ENCODE data around the gene CPD.

Gene CPD

DNA sequence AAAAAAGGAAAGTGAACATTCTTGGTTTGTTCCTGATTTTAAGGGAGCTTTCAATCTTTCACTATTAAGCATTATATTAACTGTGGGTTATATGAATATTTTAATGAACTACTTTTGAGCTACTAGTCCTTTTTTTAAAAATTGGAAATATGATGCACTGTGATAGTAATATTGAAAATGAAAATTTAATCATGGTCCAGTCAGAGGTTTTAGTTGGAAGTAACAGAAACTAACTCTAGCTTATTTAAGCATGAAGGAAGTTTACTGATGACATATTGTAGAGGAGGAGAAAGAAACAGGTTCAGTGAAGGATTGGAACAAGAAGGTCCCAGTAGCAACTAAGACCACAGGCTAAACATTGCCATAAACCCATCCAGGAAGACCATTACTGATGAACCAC is 24.0 kb upstream of the CPD start:
- DNase-seq (ENCODE audit: low spot score), result no peak

DNA sequence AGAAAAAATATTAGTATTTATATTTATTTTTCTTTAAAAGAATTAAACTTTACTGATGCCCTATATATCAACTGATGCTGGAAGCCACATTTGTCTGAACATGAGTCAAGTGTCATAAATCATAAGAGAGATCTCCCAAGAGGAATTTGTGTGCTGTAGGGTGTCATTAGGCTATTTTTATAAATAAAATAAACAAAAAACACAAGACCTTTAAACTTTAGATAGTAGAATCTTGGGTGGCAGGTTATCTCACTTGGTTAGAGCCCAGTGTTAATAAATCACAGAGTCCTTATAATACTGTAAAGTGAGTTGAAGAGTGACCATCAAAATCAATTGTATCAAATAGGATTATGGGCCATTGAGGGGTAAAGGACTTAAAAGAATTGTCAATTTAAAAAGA is 21.3 kb upstream of the CPD start:
- DNase-seq (ENCODE audit: low spot score), result no peak

DNA sequence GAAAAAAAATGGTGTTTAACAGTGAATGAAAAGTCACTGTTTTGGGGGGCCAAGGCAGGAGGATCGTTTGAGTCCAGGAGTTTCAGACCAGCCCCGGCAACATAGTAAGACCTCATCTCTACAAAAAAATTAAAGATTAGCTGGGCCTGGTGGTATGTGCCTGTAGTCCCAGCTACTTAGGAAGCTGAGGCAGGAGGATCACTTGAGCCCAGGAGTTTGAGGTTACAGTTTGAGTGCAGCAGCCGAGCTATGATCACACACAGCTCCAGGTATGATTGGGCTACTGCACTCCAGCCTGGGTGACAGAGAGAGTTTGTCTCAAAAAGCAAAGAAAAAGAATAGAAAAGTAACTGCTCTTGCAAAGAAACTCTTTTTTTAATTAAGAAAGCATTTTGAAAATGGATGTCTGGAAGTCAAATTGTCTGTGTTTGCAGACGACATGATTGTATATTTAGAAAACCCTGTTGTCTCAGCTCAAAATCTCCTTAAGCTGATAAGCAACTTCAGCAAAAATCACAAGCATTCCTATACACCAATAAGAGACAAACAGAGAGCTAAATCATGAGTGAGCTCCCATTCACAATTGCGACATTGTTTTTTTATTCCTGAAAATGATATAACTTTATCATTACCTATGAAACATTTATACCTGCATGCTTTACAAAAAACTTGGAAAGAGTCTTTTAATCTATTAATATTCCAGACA is 20.5 kb upstream of the CPD start:
- no peak for DNase-seq (ENCODE audit: low spot score)

DNA sequence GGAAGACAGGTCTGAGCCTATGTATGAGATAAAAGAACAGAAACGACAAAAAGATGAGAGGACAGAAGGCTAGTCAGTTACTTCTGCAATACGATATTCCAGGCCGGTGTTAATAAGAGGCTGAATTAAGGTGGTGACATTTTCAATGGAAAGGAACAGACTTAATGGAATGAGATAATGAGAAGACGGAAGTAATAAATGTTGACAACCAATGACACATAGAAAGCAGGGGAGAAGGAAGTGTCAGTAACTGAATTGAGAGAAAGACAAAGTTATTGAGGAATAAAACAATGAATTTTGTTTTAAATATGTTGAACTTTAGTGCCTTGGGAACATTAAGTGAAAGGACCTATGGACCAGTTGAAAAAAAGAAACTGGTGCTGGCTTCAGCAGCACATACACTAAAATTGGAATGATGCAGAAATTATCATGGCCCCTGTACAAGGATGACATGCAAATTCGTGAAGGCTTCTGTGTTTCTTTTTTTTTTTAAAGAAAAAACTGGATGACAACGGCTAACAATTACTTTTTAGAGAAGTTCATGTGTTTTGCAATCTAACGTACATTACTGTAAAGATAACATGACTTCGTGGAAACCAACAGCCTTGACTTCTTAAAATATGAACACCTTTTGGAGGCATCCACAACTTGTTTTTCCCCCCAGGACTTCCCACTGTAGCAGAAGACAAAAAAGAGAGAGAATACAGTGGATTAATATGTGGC is 18.5 kb upstream of the CPD start:
- no peak for DNase-seq (ENCODE audit: low spot score)

DNA sequence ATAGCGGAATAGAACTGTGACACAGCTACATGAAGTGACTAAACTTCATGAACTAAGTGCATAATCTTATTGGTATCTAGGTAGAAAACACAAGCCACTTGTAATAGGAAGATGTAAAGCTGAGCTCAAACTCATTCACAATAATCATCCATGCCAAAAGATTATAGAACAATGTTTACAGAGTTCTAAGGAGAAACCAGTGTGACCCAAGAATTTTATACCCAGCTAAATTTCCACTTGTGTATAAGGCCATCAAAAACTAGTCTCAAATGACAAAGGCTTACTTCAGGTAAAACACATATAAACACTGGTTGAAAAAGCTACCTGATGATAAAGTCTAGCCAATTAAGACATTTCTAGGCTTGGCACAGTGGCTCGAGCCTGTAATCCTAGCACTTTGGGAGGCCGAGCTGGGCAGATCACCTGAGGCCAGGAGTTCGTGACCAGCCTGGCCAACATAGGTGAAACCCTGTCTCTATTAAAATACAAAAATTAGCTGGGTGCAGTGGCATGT is 16.9 kb upstream of the CPD start:
- DNase-seq (ENCODE audit: low spot score), result no peak

DNA sequence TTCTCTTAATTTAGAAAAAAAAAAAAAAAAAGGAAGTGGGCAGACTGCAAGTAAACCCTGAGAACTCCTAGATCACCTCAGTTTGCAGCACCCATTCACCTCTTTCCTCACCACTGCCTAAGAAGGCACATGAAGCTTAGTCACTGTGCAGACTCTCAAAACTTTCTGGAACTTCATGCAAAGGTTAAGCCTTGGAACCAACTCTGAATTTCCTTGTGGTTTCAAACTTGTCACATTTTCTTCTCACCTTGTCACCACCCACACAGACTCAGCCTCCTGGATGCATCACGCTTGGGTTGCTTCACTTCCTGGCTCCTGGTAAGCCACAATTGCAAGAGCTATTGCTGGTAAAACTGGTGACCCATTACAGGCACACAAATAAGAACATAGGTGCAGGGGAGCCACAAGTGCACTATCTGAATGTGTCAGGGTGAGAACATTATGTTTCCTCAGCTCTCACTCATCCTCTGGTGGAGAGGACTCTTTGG is 15.0 kb upstream of the CPD start:
- DNase-seq (ENCODE audit: low spot score), result no peak

DNA sequence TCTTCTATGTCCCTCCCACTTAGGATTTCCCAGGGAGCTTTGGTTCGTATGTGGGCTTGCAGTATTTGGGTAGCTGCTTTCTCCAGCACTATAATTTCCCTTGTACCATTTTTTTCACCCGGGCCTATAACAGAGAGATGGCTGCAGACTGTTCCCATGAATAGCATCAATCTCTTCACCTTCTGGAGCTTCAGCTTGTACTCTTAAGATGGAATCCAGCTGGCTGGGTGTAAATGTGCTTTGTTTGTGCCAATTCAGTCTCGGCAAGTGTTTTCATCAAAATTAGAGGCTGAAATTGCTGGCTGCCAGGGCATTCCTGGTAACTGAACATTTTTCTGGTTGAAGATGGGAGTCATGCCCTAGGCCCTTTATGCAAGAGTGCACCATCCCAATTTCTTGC is 12.2 kb upstream of the CPD start:
- no peak for DNase-seq (ENCODE audit: low spot score)

DNA sequence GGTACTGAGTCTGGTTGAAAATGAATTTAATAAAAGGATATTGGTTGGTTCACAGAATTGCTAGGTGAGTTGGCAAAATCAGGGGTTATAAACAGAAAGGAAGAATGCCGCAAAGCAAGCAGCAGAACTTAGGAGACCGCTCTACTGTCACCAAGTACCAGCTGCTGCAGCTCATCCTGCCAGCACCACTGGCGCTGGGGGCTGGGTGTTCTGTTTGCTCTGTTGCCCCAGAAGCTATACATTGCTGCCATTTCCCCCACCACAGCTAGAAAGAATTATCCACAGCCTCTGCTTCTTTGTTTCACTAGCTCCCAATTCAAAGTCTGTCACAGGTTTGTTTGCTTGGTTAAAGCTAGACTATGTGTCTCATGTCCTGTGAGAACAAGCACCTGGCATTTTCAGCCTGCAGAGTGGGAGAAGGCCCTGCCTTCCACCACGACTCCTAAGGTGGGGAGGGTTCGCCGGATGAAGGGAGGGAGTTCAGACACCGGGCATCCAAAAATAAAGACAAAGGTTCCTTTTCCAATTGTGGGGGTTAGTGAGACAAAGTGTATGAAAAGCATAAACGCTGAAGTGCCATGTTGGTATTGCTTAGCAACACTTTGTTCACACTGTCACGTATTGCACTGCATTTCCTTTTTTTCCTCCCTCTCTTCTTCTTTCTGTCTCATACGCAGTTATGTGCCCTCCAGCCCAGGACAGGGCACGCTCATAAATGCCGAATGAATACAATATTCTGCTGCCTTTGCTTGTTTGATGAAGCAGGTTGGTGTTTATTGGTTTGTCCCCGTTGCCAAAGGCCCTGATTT is 9.6 kb upstream of the CPD start:
- DNase-seq (ENCODE audit: low spot score), result no peak

DNA sequence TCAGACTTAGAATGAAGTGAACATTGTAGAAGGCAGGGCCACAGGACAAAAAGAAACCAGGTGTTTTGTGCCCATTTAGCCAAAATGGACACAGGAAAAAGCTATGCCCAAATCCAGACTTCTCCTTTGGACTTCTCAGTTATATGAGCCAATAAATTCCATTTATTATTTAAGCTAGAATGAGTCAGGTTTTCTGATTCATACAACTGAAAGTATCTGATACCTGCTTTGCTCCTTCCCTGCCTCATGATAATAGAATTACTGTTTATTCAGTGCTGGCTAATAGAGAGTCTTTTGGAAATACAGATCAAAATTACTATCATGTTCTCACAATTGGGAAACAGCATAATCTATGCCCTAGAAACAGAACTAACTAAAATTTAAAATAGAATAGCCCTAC is 8.7 kb upstream of the CPD start:
- no peak for DNase-seq (ENCODE audit: low spot score)

DNA sequence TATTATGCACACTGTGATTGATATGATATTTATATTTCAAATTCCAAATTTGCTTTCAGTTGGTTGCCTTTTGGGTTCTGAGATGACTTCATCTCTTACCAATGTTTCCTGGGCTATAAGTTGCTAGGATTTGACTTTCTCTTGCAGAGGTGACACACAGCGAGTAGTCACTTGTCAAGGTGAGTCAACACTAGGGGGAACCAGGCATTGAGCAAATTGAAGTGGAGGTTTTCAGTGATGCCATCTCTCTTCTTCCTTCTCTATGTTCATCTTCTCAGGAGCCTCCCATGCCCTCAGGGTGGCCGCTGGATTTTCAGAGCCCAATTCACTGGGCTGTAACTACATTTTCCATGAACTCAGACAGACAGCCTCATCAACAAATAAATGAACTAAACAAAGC is 6.0 kb upstream of the CPD start:
- DNase-seq (ENCODE audit: low spot score), result no peak

DNA sequence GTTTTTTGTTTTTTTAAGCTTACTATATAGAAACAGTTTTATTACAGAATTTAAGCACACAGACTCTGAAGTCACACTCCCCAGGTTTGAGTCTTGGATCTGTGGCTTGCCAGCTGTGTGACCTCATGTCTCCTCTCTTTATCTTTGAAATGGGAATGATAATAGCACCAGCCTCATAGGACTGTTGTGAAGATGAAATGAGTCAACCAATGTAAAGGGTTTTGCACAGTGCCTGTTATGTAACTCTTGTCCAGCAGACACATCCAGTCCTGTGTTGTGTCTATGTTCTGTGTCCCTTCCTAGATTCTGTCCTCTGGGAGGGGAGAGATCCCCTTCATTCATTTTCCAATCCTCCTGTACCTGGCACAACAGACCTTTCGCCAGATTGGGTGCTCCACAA is 3.1 kb upstream of the CPD start:
- DNase-seq (ENCODE audit: low spot score), result no peak

DNA sequence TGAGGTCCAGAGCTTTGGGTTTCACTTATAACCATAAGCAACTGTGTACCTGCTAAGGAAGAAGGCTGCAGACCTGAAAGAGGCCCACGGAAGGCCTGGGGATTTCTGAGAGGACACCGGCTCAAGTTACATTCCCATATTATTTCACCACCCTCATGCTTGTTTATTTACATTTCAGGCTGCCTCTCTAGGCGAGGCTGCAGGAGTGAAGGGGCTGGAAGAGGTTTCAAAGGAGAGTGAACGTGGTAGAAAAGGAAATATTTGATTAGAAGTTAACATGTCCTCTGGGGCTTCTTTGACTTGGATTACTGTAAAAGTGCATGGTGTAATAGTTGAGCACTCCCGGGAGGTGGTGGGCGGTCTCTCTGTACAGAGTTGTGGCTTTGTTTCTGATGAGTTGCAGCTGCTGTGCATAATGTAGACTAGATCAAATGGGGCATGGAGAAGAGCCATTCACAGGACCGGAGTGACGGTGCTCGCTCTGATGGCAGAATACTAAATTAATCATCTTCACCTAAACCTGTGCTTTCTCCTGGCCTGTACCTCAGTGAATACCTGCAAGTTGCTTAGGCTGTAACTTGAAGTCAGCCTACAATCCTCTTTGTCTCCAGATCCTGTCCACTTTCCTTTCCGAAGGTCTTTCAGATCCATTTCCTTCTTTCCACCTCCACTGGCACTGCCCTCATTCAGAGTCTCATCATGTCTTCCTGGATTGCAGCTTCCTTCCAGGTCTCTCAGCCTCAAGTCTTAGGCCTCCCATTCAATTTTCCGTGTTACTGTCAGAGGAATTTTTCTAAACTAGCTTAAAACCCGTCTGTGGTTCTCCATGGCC is 1.9 kb upstream of the CPD start:
- DNase-seq (ENCODE audit: low spot score), result no peak

DNA sequence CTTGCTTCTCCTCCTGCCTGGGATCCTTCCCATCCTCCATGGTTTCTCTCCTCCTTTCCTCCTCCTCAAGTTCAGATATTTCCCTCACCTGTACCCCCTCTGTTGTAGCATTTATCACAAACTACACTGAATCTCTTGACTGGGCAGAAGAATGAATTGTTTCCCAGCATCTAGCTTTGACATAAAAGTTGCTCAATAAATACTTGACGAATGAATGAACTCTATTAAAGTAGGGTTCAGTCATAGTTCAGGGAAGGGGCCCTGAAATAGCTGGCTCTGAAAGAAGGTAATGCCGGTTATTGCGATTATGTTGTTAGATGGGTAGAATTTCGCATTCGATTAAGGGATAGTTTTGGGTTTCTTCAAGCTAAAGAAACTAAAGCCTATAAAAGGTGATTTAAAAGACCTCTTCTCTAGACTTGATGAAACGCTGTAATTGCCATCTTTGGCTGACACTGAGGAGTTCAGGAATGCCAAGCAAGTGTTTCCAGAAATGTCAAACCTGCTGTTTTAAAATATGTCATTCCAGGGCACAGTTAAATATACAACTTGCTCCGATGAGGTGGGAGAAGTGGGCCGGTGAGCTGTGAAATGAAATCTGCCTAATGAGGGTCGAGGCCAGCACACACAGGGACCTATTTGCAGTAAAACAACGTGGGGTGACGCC is 1.0 kb upstream of the CPD start:
- no peak for DNase-seq (ENCODE audit: low spot score)

DNA sequence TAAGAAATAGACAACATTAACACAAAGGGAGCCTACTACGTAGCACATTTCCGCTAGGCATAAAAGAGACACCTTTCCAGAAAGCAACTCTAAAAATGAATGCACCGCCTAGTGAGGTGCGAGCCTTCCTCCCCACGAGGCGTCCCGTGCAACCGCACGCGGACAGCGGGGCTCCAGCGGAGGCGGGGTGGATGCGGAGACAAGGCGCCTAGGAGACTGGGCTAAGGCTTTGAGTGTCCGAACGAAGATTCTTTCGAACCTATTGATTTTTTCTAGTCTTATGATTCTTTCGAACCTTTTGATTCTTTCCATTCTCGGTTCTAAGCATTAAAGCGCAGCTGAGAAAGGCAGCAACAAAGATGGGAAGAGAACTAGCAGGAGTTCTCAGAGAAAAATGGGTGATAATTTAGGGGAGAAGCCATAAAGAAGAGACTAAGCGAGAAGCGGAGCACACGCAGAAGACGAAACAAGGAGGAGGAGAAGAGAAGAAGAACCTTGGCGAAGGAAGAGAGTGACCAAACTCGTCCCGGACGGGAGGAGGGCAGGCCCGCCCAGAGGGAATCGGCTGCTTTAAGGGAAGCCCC is 394 bp upstream of the CPD start:
- no peak for DNase-seq (ENCODE audit: low spot score)

DNA sequence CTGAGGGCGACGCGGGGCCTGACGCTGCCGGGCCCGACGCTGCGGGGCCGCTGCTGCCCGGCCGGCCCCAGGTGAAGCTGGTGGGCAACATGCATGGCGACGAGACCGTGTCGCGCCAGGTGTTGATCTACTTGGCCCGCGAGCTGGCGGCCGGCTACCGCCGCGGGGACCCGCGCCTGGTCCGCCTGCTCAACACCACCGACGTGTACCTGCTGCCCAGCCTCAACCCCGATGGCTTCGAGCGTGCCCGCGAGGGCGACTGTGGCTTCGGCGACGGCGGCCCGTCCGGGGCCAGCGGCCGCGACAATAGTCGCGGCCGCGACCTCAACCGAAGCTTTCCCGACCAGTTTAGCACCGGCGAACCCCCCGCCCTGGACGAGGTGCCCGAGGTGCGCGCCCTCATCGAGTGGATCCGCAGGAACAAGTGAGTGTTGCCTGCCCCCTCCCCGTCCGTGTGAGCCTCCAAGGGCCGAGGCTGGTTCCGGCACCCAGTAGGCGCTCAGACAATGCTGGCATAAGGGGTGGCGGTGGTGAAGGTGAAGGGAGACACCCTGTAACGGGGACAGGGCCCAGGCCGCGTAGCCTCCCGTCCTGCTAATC is 676 bp downstream of the CPD start:
- no peak for DNase-seq (ENCODE audit: low spot score)

DNA sequence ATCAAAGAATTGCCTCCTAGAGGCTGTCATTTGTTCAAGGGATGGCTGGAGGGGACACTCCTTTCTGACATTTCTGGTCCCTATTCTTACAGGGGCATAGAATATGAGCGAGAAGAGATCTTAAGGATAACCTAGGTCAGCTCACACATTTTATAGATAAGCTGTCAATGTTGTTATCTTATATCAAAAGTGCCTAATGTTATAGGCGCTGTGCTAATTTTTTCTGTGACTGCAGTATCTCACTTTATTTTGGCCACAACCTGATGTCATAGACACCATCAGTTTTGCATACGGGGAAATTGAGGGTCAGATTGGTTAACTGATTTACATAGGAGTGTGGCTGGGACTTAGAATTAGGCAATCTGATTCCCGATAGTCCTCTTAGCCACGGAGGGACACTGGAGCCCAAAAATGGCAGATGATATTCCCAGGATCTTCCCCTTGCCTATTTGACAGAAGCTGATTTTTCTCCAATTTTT is 1.2 kb downstream of the CPD start:
- peak; percentile 18 for DNase-seq (ENCODE audit: low spot score)

DNA sequence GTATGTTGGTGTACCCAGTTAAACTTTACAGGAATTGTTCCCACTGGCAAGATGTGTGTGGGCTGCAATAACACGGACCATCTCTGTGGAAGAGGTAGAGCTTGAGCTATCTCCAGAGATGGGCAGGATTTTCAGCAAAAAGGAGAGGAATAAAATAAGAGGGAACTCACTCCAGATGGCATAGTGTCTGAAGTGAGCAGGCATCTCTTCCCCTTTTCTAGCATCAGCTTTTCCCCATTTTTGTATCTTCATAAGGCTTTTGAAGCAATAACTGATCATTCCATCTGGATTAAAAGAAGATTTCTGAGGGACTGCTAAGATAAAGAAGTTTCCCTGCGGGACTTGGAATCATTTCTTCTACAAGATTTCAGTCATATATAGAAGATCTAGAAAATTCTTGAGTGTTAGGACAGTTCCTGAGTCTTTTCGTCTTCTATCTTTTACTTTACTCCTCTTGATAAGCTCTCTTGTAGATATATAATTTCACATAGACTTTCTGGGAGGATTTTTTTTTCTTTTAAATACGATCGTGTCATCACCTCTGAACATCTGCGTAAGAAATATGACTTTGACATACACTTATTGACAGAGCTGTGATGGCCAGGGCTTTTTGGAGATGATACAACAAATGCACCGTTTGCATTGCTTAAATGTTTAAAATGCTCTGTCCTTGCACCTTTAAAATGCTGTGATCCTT is 2.1 kb downstream of the CPD start:
- DNase-seq (ENCODE audit: low spot score), result no peak

DNA sequence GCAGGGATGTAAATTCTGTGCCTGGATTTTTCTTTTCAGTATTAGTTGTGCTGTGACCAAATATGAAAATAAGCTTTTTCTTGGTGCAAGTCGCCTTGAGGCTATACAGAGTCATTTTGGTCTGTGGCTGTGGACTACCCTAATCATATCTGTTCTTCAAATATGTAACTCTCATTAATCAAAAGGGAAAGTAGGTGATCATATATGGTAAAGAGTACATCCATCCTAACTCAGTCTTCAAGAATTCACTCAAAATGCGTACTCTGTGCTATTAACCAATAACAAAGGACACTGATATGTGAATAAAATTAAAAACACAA is 2.6 kb downstream of the CPD start:
- DNase-seq (ENCODE audit: low spot score), result no peak

DNA sequence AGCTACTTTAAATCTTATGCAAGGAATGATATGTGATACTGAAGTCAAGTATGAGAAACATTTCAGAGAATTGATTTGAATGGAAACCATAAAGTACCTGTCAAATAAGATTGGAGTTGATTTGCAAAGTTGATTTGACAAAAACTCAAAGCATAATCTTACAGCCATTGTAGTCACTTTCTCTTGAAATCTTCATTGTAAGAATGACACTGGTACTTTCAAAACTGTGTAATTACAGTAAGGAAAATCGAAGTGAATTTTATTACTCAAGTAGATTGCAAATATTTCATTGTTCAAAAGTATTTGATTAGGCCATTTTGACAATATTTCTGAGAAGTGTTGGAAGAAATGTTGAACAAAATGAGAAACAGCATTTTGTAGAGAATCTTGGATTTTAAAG is 3.6 kb downstream of the CPD start:
- DNase-seq (ENCODE audit: low spot score), result no peak
